IgD-negative memory B cell (primary cell): ENCODE results near the gene ZNF234. TPM values are rescaled to one million over a fixed set of nuclear protein-coding genes. Genes with fewer than 3 reads are reported as not detected.
A peak's percentile ranks its signal among the peaks of the same experiment; 100 is the strongest.

Experiments used
- H3K27ac Mint-ChIP-seq, 3 donors: one replicate each; pipeline ENCODE4 v1.8.0; 2020 to 2022; ENCODE audit warnings: mild to moderate bottlenecking in 3 of 3, mixed read lengths in 3 of 3, moderate library complexity in 1 of 3
- H3K27me3 Mint-ChIP-seq: one replicate; pipeline ENCODE4 v1.8.0; 2021; ENCODE audit warnings: mixed read lengths
- H3K36me3 Mint-ChIP-seq: one replicate; pipeline ENCODE4 v1.8.0; 2020; ENCODE audit warnings: mild to moderate bottlenecking, mixed read lengths
- H3K4me1 Mint-ChIP-seq, 3 donors: one replicate each; pipeline ENCODE4 v1.8.0; 2020 to 2022; ENCODE audit warnings: mixed read lengths in 3 of 3, mild to moderate bottlenecking in 1 of 3
- H3K4me3 Mint-ChIP-seq, 4 donors: one replicate each; pipeline ENCODE4 v1.8.0; 2020 to 2022; ENCODE audit warnings: mild to moderate bottlenecking in 4 of 4, mixed read lengths in 4 of 4, moderate library complexity in 3 of 4
- H3K9me3 Mint-ChIP-seq, 3 donors: one replicate each; pipeline ENCODE4 v1.8.0; 2020 to 2021; ENCODE audit warnings: mixed read lengths in 3 of 3, mild to moderate bottlenecking in 1 of 3
- polyA plus RNA-seq: library from polyadenylated mRNA; unstranded; fragments of 300-500 nt; fragmentation: Illumina TruSeq; gene quantifications from one replicate; pipeline ENCODE4 v1.2.3, GENCODE V29; 2021

The ZNF234 gene
- polyA plus RNA-seq, 1 donor from 2014 or later: 8.6 TPM

DNA sequence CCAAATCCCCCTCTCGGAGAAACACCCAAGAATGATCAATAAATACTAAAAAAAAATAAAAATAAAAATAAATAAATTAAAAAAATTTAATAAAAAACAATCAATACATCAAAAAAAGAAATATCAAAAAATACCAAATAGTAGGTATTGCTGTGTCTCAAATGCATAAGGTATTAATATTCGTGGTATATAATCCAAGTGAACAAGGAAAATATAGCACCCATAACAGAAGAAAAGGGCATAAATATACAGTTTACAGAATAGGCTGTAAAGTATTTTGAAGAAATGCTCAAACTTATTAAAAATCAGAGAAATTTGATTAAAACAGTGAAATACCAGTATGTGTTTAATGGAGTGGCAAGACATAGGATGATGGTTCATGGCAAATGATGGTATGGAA, 63.4 kb downstream of the ZNF234 start:
- H3K36me3 Mint-ChIP-seq: peaks cover 12% of the 10 kb centered on the region
- H3K27ac Mint-ChIP-seq: no peak overlapping the region
- H3K27me3 Mint-ChIP-seq: peaks cover 2% of the 10 kb centered on the region
- H3K4me3 Mint-ChIP-seq: no peak overlapping the region
- H3K9me3 Mint-ChIP-seq: peaks cover 8 to 25% (median 17%) of the 10 kb centered on the region in 3 donors
- peaks cover 7 to 11% (median 7%) of the 10 kb centered on the region in 3 donors for H3K4me1 Mint-ChIP-seq

- H3K4me1 Mint-ChIP-seq: peaks cover 7 to 14% (median 7%) of the 10 kb centered on the region in 3 donors
- peak overlapping the region; percentile 36 to 80 (median 70) for H3K27ac Mint-ChIP-seq
- H3K27me3 Mint-ChIP-seq: peaks cover 2% of the 10 kb centered on the region
- peaks cover 9% of the 10 kb centered on the region for H3K36me3 Mint-ChIP-seq
- H3K4me3 Mint-ChIP-seq: peak overlapping the region; percentile 90 to 97 (median 94)
- H3K9me3 Mint-ChIP-seq: peaks cover 8 to 20% (median 16%) of the 10 kb centered on the region in 3 donors
Observed at GRCh38 chr19:44207126-44207803, 65.9 kb downstream of the ZNF234 start.

Other genes starting within 250 kb of the ZNF234 start
- 10.7 TPM for gene ZNF45, start 206.3 kb upstream of the ZNF234 start, polyA plus RNA-seq
- gene ZNF221, start 190.3 kb upstream of the ZNF234 start, polyA plus RNA-seq: 0.98 TPM
- 2.3 TPM for gene ZNF155, start 157.4 kb upstream of the ZNF234 start, polyA plus RNA-seq
- gene ZNF230, start 138.6 kb upstream of the ZNF234 start, polyA plus RNA-seq: 4.7 TPM
- 6.2 TPM for gene ZNF222, start 116.2 kb upstream of the ZNF234 start, polyA plus RNA-seq
- gene ZNF223, start 89.5 kb upstream of the ZNF234 start, polyA plus RNA-seq: 1.5 TPM
- gene ZNF284, start 69.4 kb upstream of the ZNF234 start, polyA plus RNA-seq: 0.69 TPM
- 12.4 TPM for gene ZNF224, start 47.2 kb upstream of the ZNF234 start, polyA plus RNA-seq
- 1.9 TPM for gene ZNF225, start 28.2 kb upstream of the ZNF234 start, polyA plus RNA-seq
- 24.2 TPM for gene ZNF226, start 23.5 kb downstream of the ZNF234 start, polyA plus RNA-seq
- 16.4 TPM for gene ZNF227, start 71.0 kb downstream of the ZNF234 start, polyA plus RNA-seq
- gene ZNF233, start 118.3 kb downstream of the ZNF234 start, polyA plus RNA-seq: 1.2 TPM
- gene ZNF235, start 163.5 kb downstream of the ZNF234 start, polyA plus RNA-seq: 3.1 TPM
- gene ZNF112, start 215.1 kb downstream of the ZNF234 start, polyA plus RNA-seq: not detected